ENCODE results near the gene TTC9C. TPM values are rescaled to one million over a fixed set of nuclear protein-coding genes. Genes with fewer than 3 reads are reported as not detected.

The TTC9C gene
- total RNA-seq, 4 donors from 2014 or later = 16.3 to 42.3 (median 31.7) TPM

DNA sequence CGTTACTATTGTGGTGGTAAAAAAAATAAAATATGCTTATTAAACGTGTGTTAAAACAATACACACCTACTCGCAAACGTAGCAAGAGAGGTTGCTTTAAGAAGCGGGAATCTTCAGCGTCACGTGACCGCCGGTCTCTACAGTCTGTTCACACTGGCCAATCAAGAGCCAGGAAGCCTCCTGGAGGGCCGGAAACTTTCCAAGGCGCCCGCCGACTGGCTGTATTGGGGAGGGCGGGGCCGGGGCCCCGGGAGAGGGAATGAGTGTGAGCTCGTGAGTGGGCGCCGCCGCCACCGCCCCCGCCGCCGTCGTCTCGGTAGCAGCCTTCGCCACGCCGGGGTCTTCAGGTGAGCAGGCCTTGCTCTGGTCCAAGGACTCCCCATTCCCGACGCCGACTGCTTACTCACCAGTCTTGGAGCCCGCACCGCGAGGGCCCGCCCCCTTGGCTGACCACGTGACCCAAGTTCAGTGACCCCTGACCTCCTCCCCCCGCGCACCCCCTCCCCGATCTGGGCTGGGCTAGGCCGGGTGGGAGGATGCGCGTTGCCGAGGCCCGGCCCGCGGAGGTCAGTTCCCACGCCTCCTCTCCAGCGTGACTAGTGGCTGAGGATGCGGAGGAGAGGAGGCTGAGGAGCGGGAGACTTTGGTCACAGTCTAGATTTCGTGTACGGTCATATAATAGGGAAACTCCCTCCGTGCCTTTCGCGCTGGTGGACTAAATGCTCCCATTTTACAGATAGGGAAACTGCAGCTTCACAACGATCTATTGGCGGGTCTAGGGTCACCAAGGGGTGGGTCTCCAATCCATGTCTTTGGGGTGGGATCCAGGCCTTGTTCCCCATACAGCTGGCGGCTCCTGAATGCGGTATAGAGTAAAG lies 43.1 kb downstream of the TTC9C start, which contains the start of gene TAF6L:
Gene TAF6L, plus strand, starts transcription at position 253 of the 878 bp plus-strand sequence. CDS start 4,388 bp downstream, outside the sequence.
- H3K4me1 ChIP-seq = peaks cover 26% of the 10 kb centered on the region

DNA sequence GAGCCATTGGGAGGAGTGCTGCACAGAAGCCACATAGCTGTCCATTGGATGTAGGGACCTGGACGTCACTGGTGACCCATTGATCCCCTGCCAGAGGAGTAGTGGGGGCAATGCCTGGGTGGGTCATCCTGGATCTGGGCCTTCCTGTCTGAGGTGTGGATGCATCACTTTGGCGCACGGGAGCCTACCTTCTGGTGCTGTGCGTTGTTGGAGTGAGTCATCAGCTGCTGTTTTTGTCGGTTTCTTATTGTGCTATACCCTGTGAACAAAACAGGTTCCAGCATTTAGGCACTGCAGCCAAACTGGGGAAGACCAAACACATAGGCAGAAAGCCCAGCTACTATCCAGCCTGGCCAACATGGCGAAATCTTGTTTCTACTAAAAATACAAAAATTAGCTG lies 46.1 kb downstream of the TTC9C start:
- H3K36me3 ChIP-seq = peaks cover 37% of the 10 kb centered on the region
- H3K27me3 ChIP-seq = no peaks in the 10 kb centered on the region
- no peak for DNase-seq (ENCODE audit: low spot score in 2 of 2)
- TF ChIP-seq POLR2AphosphoS5 (IDR thresholded peaks at IDR 0.05) (no peak), POLR2A (IDR thresholded peaks at IDR 0.05) (no peak), CTCF (IDR thresholded peaks at IDR 0.05) (no peak), EP300 (IDR thresholded peaks at IDR 0.05) (no peak)
- no peak overlapping the region for H3K27ac ChIP-seq
- H3K4me1 ChIP-seq = peaks cover 26% of the 10 kb centered on the region
- H3K9me3 ChIP-seq = no peaks in the 10 kb centered on the region
- WGBS = 79% methylated on average over 6 of the region's 6 CpGs
- no peak overlapping the region for H3K4me3 ChIP-seq

More for the DNA sequence above, 43.1 kb downstream of the TTC9C start, which contains the start of gene TAF6L:
- WGBS = 5% methylated on average over 39 of the region's 60 CpGs
- no peaks in the 10 kb centered on the region for H3K9me3 ChIP-seq
- peak within 1 kb of the TSS; percentile 96 for H3K27ac ChIP-seq
- DNase-seq (ENCODE audit: low spot score in 2 of 2) = peak; percentile 99
- peaks cover 26% of the 10 kb centered on the region for H3K36me3 ChIP-seq
- TF ChIP-seq CTCF (IDR thresholded peaks at IDR 0.05) = no peak
- peak; percentile 4 to 8 for TF ChIP-seq POLR2A (IDR thresholded peaks at IDR 0.05)
- peak in 2 of 3 donors; percentile 49 to 91 for TF ChIP-seq POLR2AphosphoS5 (IDR thresholded peaks at IDR 0.05)
- peak within 1 kb of the TSS; percentile 66 for H3K4me3 ChIP-seq
- H3K27me3 ChIP-seq = no peaks in the 10 kb centered on the region

- H3K4me3 ChIP-seq = no peak overlapping the region
- no peak for DNase-seq (ENCODE audit: low spot score in 2 of 2)
- no peaks in the 10 kb centered on the region for H3K9me3 ChIP-seq
- H3K27ac ChIP-seq = no peak overlapping the region
- TF ChIP-seq CTCF (IDR thresholded peaks at IDR 0.05) = no peak
- no peak for TF ChIP-seq EP300 (IDR thresholded peaks at IDR 0.05)
- no peak for TF ChIP-seq POLR2AphosphoS5 (IDR thresholded peaks at IDR 0.05)
- TF ChIP-seq POLR2A (IDR thresholded peaks at IDR 0.05) = no peak
- 92% methylated on average over 17 of the region's 17 CpGs for WGBS
- H3K27me3 ChIP-seq = no peaks in the 10 kb centered on the region
- peaks cover 48% of the 10 kb centered on the region for H3K36me3 ChIP-seq
- peaks cover 18% of the 10 kb centered on the region for H3K4me1 ChIP-seq
These were observed 47.4 kb downstream of the TTC9C start for GRCh38 chr11:62775646-62776045.

DNA sequence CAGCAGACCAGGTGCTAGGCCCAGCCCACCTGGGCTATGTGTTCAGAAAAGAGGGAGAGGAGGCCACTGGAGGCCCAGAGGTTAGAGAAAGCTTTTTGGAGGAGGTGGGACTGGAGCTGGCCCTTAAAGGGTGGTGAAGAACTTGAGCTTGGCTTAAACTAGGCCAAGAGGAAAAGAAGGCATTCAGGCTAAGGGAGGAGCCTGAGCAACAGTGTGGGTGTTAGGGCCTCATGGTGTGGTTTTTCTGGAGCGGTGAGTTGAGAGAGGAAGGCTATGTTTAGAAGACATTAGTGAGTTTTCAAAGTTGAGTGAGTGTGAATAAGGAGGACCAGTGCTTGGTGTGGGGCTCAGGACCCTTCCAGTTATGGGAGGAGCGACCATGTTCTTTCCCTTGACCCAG lies 49.1 kb downstream of the TTC9C start:
- WGBS = 61% methylated on average over 2 of the region's 2 CpGs
- Histone ChIP-seq H3K27ac (peak overlapping the region; percentile 23), H3K27me3 (no peaks in the 10 kb centered on the region), H3K4me1 (peaks cover 6% of the 10 kb centered on the region), H3K9me3 (no peaks in the 10 kb centered on the region), H3K36me3 (peaks cover 59% of the 10 kb centered on the region), H3K4me3 (no peak overlapping the region)
- no peak for DNase-seq (ENCODE audit: low spot score in 2 of 2)
- TF ChIP-seq EP300 (IDR thresholded peaks at IDR 0.05) = no peak

- H3K4me1 ChIP-seq = peaks cover 4% of the 10 kb centered on the region
- no peak overlapping the region for H3K27ac ChIP-seq
- H3K27me3 ChIP-seq = no peaks in the 10 kb centered on the region
- no peak overlapping the region for H3K4me3 ChIP-seq
- WGBS = 100% methylated on average over 2 of the region's 3 CpGs
- DNase-seq (ENCODE audit: low spot score in 2 of 2) = no peak
- peaks cover 65% of the 10 kb centered on the region for H3K36me3 ChIP-seq
- TF ChIP-seq CTCF (IDR thresholded peaks at IDR 0.05) = no peak
- TF ChIP-seq POLR2A (IDR thresholded peaks at IDR 0.05) = no peak
- no peak for TF ChIP-seq EP300 (IDR thresholded peaks at IDR 0.05)
- TF ChIP-seq POLR2AphosphoS5 (IDR thresholded peaks at IDR 0.05) = no peak
- no peaks in the 10 kb centered on the region for H3K9me3 ChIP-seq
These were observed 50.2 kb downstream of the TTC9C start for GRCh38 chr11:62778441-62778840.

Measured in suprapubic skin (tissue), 4 donors.